HepG2 (cell line): ENCODE data around the gene CLPTM1L. TPM values are rescaled to one million over a fixed set of nuclear protein-coding genes. Genes with fewer than 3 reads are reported as not detected.

Source experiments
- ATAC-seq: fragments of 200-7000 bp; cut with Tn5 transposase; 3 replicates; pipeline ENCODE4 v1.9.1; 2020; ENCODE audit warnings: mild to moderate bottlenecking, moderate library complexity
- BruUV-seq: library from RNA; stranded (reverse); fragments of 400-500 nt; replicated peaks from 2 replicates; lab custom pipeline; 2021; lab: Mats Ljungman, UMichigan
- CTCF ChIA-PET: fragments of 300-600 bp; formaldehyde crosslinking; extraction: SDS; loops from one replicate; lab custom pipeline; 2021; ENCODE audit warnings: low total read pairs, inconsistent platforms, low intra/inter-chr PET ratio; lab: Yijun Ruan, JAX
- POLR2A ChIA-PET: fragments of 350-600 bp; sonication (Branson Sonifier 250); formaldehyde crosslinking; loops from one replicate; lab custom pipeline; 2020; ENCODE audit warnings: antibody characterized with exemption, inconsistent platforms; lab: Yijun Ruan, JAX
- DNase-seq: peaks from one replicate; pipeline ENCODE4 v3.0.0-alpha.2; 2015; ENCODE audit warnings: low spot score
- FAIRE-seq: peaks from 3 replicates; lab custom pipeline; 2011; peaks lifted over from hg19 to GRCh38; lab: Jason Lieb, UNC
- H2AFZ ChIP-seq: one replicate; pipeline ENCODE4 v1.6.1; 2011; ENCODE audit warnings: low read length, inconsistent platforms
- H3K27ac ChIP-seq: fragments of 300-600 bp; 3 replicates; pipeline ENCODE4 v1.8.0; 2011; ENCODE audit warnings: mixed run types, mild to moderate bottlenecking, mixed read lengths, low read length, inconsistent platforms; ENCODE audit not compliant: insufficient read depth; ENCODE audit errors: extremely low read length
- H3K27me3 ChIP-seq, 2 experiments: fragments of 200-600 bp in 1 of 2; 2 replicates in 1 of 2; 3 replicates in 1 of 2; pipeline versions ENCODE4 v1.6.0 to v1.8.0; 2011; ENCODE audit warnings: low read length in 2 of 2, mild to moderate bottlenecking in 2 of 2, moderate library complexity in 2 of 2, inconsistent platforms in 1 of 2; ENCODE audit not compliant: insufficient read depth in 2 of 2, control insufficient read depth in 1 of 2
- H3K36me3 ChIP-seq, 2 experiments: fragments of 200-600 bp in 1 of 2; replicated peaks in 1 of 2; 2 replicates in 1 of 2; 3 replicates in 1 of 2; pipeline versions ENCODE4 v1.5.1 to v1.8.0; 2011; ENCODE audit warnings: low read length in 2 of 2, inconsistent platforms in 1 of 2; ENCODE audit not compliant: insufficient read depth in 2 of 2, control insufficient read depth in 1 of 2
- H3K4me1 ChIP-seq: 2 replicates; pipeline ENCODE4 v1.5.1; 2012; ENCODE audit warnings: low read length, inconsistent platforms; ENCODE audit not compliant: insufficient read depth
- H3K4me2 ChIP-seq: 2 replicates; pipeline ENCODE4 v1.6.0; 2011; ENCODE audit warnings: low read depth, low read length, inconsistent platforms
- H3K4me3 ChIP-seq, 3 experiments: fragments of 200-600 bp in 1 of 3; sonication (generic), shearing (Covaris generic) in 1 of 3; replicated peaks in 1 of 3; 2 replicates each; pipeline ENCODE4 v1.5.1; 2011 to 2016; ENCODE audit warnings: low read length in 3 of 3, inconsistent platforms in 2 of 3, low read depth in 2 of 3, mild to moderate bottlenecking in 2 of 3, control low read depth in 1 of 3, mixed read lengths in 1 of 3; ENCODE audit not compliant: insufficient read depth in 1 of 3
- H3K79me2 ChIP-seq: one replicate; pipeline ENCODE4 v1.6.1; 2011; ENCODE audit warnings: low read length, inconsistent platforms; ENCODE audit not compliant: insufficient read depth
- H3K9ac ChIP-seq: 2 replicates; pipeline ENCODE4 v1.6.0; 2011; ENCODE audit warnings: mild to moderate bottlenecking, low read depth, low read length, inconsistent platforms; ENCODE audit not compliant: insufficient read depth
- H3K9me3 ChIP-seq: 2 replicates; pipeline ENCODE4 v1.5.1; 2012; ENCODE audit warnings: mild to moderate bottlenecking, low read length
- H4K20me1 ChIP-seq: 2 replicates; pipeline ENCODE4 v1.6.0; 2011; ENCODE audit warnings: inconsistent platforms, mild to moderate bottlenecking, low read length, moderate library complexity; ENCODE audit not compliant: insufficient read depth
- EED ChIP-seq: sonication (generic); formaldehyde crosslinking; IDR thresholded peaks from 2 replicates; pipeline ENCODE4 v1.5.0; 2020; ENCODE audit warnings: mild to moderate bottlenecking, missing genetic modification reagents
- NFYC ChIP-seq: IDR thresholded peaks from 2 replicates; pipeline ENCODE4 v1.6.1; 2016; ENCODE audit warnings: missing genetic modification reagents, missing compliant biosample characterization
- NRL ChIP-seq: sonication (generic); formaldehyde crosslinking; IDR thresholded peaks from 2 replicates; pipeline ENCODE4 v1.5.0; 2020; ENCODE audit warnings: missing genetic modification reagents, mild to moderate bottlenecking, moderate library complexity, borderline replicate concordance
- RAD21 ChIP-seq: fragments of 450-650 bp; formaldehyde crosslinking; IDR thresholded peaks from 2 replicates; pipeline ENCODE4 v1.5.0; 2020; ENCODE audit warnings: mild to moderate bottlenecking
- SAP130 ChIP-seq: IDR thresholded peaks from 2 replicates; pipeline ENCODE4 v1.6.1; 2016; ENCODE audit warnings: low read depth
- ZNF136 ChIP-seq: sonication (generic); formaldehyde crosslinking; IDR thresholded peaks from 2 replicates; pipeline ENCODE4 v1.8.1; 2022; ENCODE audit warnings: low read depth, mild to moderate bottlenecking, moderate library complexity, missing genetic modification reagents
- ZNF207 ChIP-seq: fragments of 450-650 bp; IDR thresholded peaks from 2 replicates; pipeline ENCODE4 v1.6.1; 2016; ENCODE audit warnings: antibody characterized with exemption, borderline replicate concordance
- ZNF720 ChIP-seq: sonication (generic); formaldehyde crosslinking; IDR thresholded peaks from 2 replicates; pipeline ENCODE4 v1.4.0; 2020; ENCODE audit warnings: missing genetic modification reagents
- ZNF781 ChIP-seq: sonication (generic); formaldehyde crosslinking; IDR thresholded peaks from 2 replicates; pipeline ENCODE4 v1.5.1; 2020; ENCODE audit warnings: borderline replicate concordance, mild to moderate bottlenecking, missing genetic modification reagents; ENCODE audit errors: not compliant biosample characterization
- whole genome bisulfite sequencing: methylation state at CpG from one replicate; pipeline ENCODE4 v1.1.6; 2017; ENCODE audit warnings: low lambda C conversion rate; 5-methylcytosine and 5-hydroxymethylcytosine counted together
- in situ Hi-C: cut with HindIII; loops from 2 replicates; pipeline ENCODE4 v1.10.0; 2017; ENCODE audit warnings: low pct_unique_long_range_greater_than_20kb; ENCODE audit not compliant: extremely low pct_ligation_motif_present
- intact Hi-C: fragments of 100-400 bp; cut with micrococcal nuclease; formaldehyde crosslinking; loops from one replicate; pipeline ENCODE4 v1.10.0; 2022; ENCODE audit not compliant: unreplicated experiment
- polyA plus RNA-seq, 8 experiments: library from polyadenylated mRNA; depleted of rRNA in 3 of 8; stranded (reverse) in 7 of 8; unstranded in 1 of 8; fragments of >200 nt; fragmentation: Illumina TruSeq in 4 of 8; extraction: Trizol in 4 of 8; gene quantifications; 2 replicates each; pipeline versions ENCODE4 v1.2.1 to v1.2.3, GENCODE V29; 2011 to 2016; ENCODE audit warnings: low read depth in 4 of 8, missing spikeins in 1 of 8, mixed read lengths in 1 of 8; ENCODE audit not compliant: insufficient read depth in 1 of 8
- total RNA-seq, 5 experiments: library from RNA; depleted of rRNA; stranded (reverse); fragments of >200 nt; fragmentation: Illumina TruSeq; extraction: Trizol; gene quantifications; 2 replicates each; pipeline ENCODE4 v1.2.3, GENCODE V29; 2016; ENCODE audit warnings: low read depth in 1 of 5
- TF ChIP-seq, protein P1 (sequence below): sonication (generic); formaldehyde crosslinking; IDR thresholded peaks from 2 replicates; pipeline ENCODE4 v1.4.0; 2020; ENCODE audit warnings: mild to moderate bottlenecking, missing genetic modification reagents
- TF ChIP-seq, protein P2 (sequence below): sonication (generic); formaldehyde crosslinking; IDR thresholded peaks from 2 replicates; pipeline ENCODE4 v1.4.0; 2020; ENCODE audit warnings: missing genetic modification reagents, borderline replicate concordance
- TF ChIP-seq, protein P3 (sequence below): sonication (generic); formaldehyde crosslinking; conservative IDR thresholded peaks from 2 replicates; pipeline ENCODE4 v1.5.0; 2020; ENCODE audit warnings: missing genetic modification reagents
- TF ChIP-seq, protein P4 (sequence below): sonication (generic); formaldehyde crosslinking; IDR thresholded peaks from 2 replicates; pipeline ENCODE4 v1.4.0; 2020; ENCODE audit warnings: missing genetic modification reagents, low read depth, mild to moderate bottlenecking, borderline replicate concordance
- TF ChIP-seq, protein P5 (sequence below): sonication (generic); formaldehyde crosslinking; IDR thresholded peaks from 2 replicates; pipeline ENCODE4 v1.8.0; 2022; ENCODE audit warnings: missing genetic modification reagents, mild to moderate bottlenecking, moderate library complexity, borderline replicate concordance
- TF ChIP-seq, protein P6 (sequence below): sonication (generic); formaldehyde crosslinking; IDR thresholded peaks from 2 replicates; pipeline ENCODE4 v1.5.0; 2020; ENCODE audit warnings: mild to moderate bottlenecking, low read depth, missing genetic modification reagents, borderline replicate concordance

CLPTM1L gene
- total and polyA plus RNA-seq, 2 of the 13 experiments (the other 11 are each of a cell fraction or from before 2014, with no cell fraction given): 80.3 to 124 TPM

DNA sequence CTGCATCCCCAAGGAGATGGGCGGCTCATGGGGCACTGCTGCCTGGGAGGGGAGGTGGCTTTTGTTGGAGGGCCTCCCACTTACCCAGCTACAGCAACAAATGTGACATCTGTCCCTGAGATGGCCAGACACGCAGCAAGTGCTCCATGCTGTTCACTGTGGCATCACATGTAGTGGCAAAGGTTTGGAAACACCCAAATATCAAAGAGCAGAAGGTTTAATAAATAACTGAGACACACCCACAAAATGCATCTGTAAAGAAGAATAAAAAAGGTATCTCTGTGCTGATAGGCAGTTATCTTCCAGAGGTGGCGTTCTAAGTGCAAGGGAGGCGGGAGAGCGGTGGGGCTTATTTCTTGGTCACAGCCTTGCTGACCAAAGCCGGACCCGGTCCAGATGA, 23.3 kb upstream of the CLPTM1L start (continued):
- TF ChIP-seq ZNF207 (no peak), EED (CRISPR knock-in tag) (no peak), ZNF720 (CRISPR knock-in tag) (no peak), RAD21 (CRISPR knock-in tag) (no peak)

DNA sequence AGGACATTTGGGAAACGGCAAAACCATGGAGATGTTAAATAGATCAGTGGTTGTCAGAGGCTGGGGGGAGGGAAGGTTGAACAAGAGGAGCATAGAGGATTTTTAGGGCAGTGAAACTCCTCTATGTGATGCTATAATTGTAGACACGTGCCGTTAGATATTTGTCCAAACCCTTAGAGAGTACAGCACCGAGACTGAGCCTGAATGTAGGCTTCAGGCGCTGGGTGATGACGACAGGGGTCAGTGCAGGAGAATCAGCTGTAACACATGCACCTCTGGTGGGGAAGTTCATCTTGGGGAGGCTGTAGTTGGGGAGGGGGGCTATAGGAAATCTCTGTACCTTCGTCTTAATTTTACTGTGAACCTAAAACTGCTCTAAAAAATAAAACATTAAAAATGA, 22.2 kb upstream of the CLPTM1L start:
- Histone ChIP-seq H3K4me1 (no peaks in the 10 kb centered on the region), H3K27me3 (peaks cover 1 to 69% of the 10 kb centered on the region in 2 experiments; a peak in 4 of 5 replicates), H3K9ac (no peak overlapping the region), H3K79me2 (no peaks in the 10 kb centered on the region), H3K4me3 (no peak overlapping the region), H3K9me3 (no peaks in the 10 kb centered on the region), H4K20me1 (no peaks in the 10 kb centered on the region), H3K4me2 (no peak overlapping the region), H3K27ac (no peak overlapping the region), H3K36me3 (no peaks in the 10 kb centered on the region), H2AFZ (no peak overlapping the region)
- in situ Hi-C loops (no loop called here), intact Hi-C loops (no loop called here)
- no TSS peak for BruUV-seq
- ChIA-PET CTCF (no interaction called here), POLR2A (no interaction called here)
- DNase-seq: no peak
- no peak for FAIRE-seq
- TF ChIP-seq NFYC (CRISPR knock-in tag) (no peak), ZNF136 (CRISPR knock-in tag) (no peak), SAP130 (CRISPR knock-in tag) (no peak), ZNF781 (CRISPR knock-in tag) (no peak), NRL (CRISPR knock-in tag) (no peak)
- TF ChIP-seq, protein P1, sequence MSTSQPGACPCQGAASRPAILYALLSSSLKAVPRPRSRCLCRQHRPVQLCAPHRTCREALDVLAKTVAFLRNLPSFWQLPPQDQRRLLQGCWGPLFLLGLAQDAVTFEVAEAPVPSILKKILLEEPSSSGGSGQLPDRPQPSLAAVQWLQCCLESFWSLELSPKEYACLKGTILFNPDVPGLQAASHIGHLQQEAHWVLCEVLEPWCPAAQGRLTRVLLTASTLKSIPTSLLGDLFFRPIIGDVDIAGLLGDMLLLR: no peak
- TF ChIP-seq, protein P2, sequence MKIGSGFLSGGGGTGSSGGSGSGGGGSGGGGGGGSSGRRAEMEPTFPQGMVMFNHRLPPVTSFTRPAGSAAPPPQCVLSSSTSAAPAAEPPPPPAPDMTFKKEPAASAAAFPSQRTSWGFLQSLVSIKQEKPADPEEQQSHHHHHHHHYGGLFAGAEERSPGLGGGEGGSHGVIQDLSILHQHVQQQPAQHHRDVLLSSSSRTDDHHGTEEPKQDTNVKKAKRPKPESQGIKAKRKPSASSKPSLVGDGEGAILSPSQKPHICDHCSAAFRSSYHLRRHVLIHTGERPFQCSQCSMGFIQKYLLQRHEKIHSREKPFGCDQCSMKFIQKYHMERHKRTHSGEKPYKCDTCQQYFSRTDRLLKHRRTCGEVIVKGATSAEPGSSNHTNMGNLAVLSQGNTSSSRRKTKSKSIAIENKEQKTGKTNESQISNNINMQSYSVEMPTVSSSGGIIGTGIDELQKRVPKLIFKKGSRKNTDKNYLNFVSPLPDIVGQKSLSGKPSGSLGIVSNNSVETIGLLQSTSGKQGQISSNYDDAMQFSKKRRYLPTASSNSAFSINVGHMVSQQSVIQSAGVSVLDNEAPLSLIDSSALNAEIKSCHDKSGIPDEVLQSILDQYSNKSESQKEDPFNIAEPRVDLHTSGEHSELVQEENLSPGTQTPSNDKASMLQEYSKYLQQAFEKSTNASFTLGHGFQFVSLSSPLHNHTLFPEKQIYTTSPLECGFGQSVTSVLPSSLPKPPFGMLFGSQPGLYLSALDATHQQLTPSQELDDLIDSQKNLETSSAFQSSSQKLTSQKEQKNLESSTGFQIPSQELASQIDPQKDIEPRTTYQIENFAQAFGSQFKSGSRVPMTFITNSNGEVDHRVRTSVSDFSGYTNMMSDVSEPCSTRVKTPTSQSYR (CRISPR knock-in tag): no peak
- TF ChIP-seq, protein P3, sequence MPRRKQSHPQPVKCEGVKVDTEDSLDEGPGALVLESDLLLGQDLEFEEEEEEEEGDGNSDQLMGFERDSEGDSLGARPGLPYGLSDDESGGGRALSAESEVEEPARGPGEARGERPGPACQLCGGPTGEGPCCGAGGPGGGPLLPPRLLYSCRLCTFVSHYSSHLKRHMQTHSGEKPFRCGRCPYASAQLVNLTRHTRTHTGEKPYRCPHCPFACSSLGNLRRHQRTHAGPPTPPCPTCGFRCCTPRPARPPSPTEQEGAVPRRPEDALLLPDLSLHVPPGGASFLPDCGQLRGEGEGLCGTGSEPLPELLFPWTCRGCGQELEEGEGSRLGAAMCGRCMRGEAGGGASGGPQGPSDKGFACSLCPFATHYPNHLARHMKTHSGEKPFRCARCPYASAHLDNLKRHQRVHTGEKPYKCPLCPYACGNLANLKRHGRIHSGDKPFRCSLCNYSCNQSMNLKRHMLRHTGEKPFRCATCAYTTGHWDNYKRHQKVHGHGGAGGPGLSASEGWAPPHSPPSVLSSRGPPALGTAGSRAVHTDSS (CRISPR knock-in tag): no peak
- TF ChIP-seq, protein P4, sequence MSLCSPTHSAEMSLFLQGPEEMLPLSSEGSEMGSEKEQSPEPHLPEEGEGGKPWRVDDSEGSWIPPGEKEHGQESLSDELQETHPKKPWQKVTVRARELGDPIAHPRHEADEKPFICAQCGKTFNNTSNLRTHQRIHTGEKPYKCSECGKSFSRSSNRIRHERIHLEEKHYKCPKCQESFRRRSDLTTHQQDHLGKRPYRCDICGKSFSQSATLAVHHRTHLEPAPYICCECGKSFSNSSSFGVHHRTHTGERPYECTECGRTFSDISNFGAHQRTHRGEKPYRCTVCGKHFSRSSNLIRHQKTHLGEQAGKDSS (CRISPR knock-in tag): no peak
- TF ChIP-seq, protein P5, sequence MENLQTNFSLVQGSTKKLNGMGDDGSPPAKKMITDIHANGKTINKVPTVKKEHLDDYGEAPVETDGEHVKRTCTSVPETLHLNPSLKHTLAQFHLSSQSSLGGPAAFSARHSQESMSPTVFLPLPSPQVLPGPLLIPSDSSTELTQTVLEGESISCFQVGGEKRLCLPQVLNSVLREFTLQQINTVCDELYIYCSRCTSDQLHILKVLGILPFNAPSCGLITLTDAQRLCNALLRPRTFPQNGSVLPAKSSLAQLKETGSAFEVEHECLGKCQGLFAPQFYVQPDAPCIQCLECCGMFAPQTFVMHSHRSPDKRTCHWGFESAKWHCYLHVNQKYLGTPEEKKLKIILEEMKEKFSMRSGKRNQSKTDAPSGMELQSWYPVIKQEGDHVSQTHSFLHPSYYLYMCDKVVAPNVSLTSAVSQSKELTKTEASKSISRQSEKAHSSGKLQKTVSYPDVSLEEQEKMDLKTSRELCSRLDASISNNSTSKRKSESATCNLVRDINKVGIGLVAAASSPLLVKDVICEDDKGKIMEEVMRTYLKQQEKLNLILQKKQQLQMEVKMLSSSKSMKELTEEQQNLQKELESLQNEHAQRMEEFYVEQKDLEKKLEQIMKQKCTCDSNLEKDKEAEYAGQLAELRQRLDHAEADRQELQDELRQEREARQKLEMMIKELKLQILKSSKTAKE (CRISPR knock-in tag): no peak
- TF ChIP-seq, protein P6, sequence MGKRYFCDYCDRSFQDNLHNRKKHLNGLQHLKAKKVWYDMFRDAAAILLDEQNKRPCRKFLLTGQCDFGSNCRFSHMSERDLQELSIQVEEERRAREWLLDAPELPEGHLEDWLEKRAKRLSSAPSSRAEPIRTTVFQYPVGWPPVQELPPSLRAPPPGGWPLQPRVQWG (CRISPR knock-in tag): no peak
- WGBS: 10% methylated on average over 7 of the region's 7 CpGs
- no peak for ATAC-seq
